GM18507 (cell line): ENCODE measurements around the gene RBAK.
A peak's percentile ranks its signal among the peaks of the same experiment; 100 is the strongest.
"Not testable (repeated sequence)": the region's sequence is repeated elsewhere in the genome, so short reads cannot be mapped to it uniquely, and the experiment has no call there.

Experiments used
- DNase-seq: peaks from one replicate; pipeline ENCODE4 v3.0.0; 2011; ENCODE audit warnings: low read depth; ENCODE audit not compliant: insufficient read length; ENCODE audit errors: extremely low spot score
- FAIRE-seq: peaks from 2 replicates; lab custom pipeline; 2011; peaks lifted over from hg19 to GRCh38; lab: Jason Lieb, UNC

The RBAK gene

GRCh38 chr7:5045558-5046396, at the start of gene RBAK:
Gene RBAK (plus strand): TSS chr7:5045860. CDS start chr7:5048077, 2,217 bp downstream.
- FAIRE-seq (peak; percentile 83), DNase-seq (peak; percentile 88)

- DNase-seq: no peak
- FAIRE-seq: no peak
Observed at GRCh38 chr7:4996696-4997222, 48.9 kb upstream of the RBAK start.

- FAIRE-seq: no peak
Observed at GRCh38 chr7:4998244-4998643, 47.4 kb upstream of the RBAK start.

GRCh38 chr7:4998910-4999309, 46.8 kb upstream of the RBAK start:
- FAIRE-seq (no peak), DNase-seq (no peak)

More at GRCh38 chr7:4998244-4998643, 47.4 kb upstream of the RBAK start:
- no peak for DNase-seq

GRCh38 chr7:4999369-4999950, 46.2 kb upstream of the RBAK start:
- FAIRE-seq (no peak), DNase-seq (no peak)

- DNase-seq (no peak), FAIRE-seq (no peak)
Observed at GRCh38 chr7:5001003-5001402, 44.7 kb upstream of the RBAK start.

- DNase-seq (no peak), FAIRE-seq (no peak)
Observed at GRCh38 chr7:5001911-5002310, 43.7 kb upstream of the RBAK start.

GRCh38 chr7:5005066-5005465, 40.6 kb upstream of the RBAK start:
- DNase-seq (no peak), FAIRE-seq (no peak)

- DNase-seq (no peak), FAIRE-seq (no peak)
Observed at GRCh38 chr7:5012985-5013384, 32.7 kb upstream of the RBAK start.

- not testable (repeated sequence) for DNase-seq
Observed at GRCh38 chr7:5015936-5016335, 29.7 kb upstream of the RBAK start.

GRCh38 chr7:5017626-5018025, 28.0 kb upstream of the RBAK start:
- not testable (repeated sequence) for FAIRE-seq, DNase-seq

More at GRCh38 chr7:5015936-5016335, 29.7 kb upstream of the RBAK start:
- not testable (repeated sequence) for FAIRE-seq

- DNase-seq (no peak), FAIRE-seq (no peak)
Observed at GRCh38 chr7:5020098-5020497, 25.6 kb upstream of the RBAK start.

GRCh38 chr7:5020976-5021550, 24.6 kb upstream of the RBAK start:
- not testable (repeated sequence) for FAIRE-seq, DNase-seq

GRCh38 chr7:5023626-5024025, 22.0 kb upstream of the RBAK start:
- not testable (repeated sequence) for FAIRE-seq, DNase-seq

- DNase-seq, FAIRE-seq: not testable (repeated sequence)
Observed at GRCh38 chr7:5027796-5028410, 17.8 kb upstream of the RBAK start.

GRCh38 chr7:5033186-5033585, 12.5 kb upstream of the RBAK start:
- FAIRE-seq, DNase-seq: not testable (repeated sequence)

GRCh38 chr7:5035276-5035675, 10.4 kb upstream of the RBAK start:
- FAIRE-seq (no peak), DNase-seq (no peak)

GRCh38 chr7:5036446-5036845, 9.2 kb upstream of the RBAK start:
- no peak for FAIRE-seq
- DNase-seq: no peak

- DNase-seq (no peak), FAIRE-seq (no peak)
Observed at GRCh38 chr7:5041047-5041446, 4.6 kb upstream of the RBAK start.

GRCh38 chr7:5043661-5044060, 2.0 kb upstream of the RBAK start:
- no peak for DNase-seq
- FAIRE-seq: no peak
